Brain microvascular endothelial cell (primary cell): Measurements from ENCODE around the gene NDE1.

ENCODE experiments used
- DNase-seq: peaks from one replicate; pipeline ENCODE4 v3.0.0-alpha.2; 2020
- H3K27ac ChIP-seq: fragments of 250-450 bp; sonication (Bioruptor Pico); 2 replicates; pipeline ENCODE4 v1.5.1; 2020; ENCODE audit warnings: mild to moderate bottlenecking, moderate library complexity
- H3K27me3 ChIP-seq: fragments of 250-450 bp; sonication (Bioruptor Pico); replicated peaks from 2 replicates; pipeline ENCODE4 v1.5.1; 2020; ENCODE audit warnings: mild to moderate bottlenecking
- H3K36me3 ChIP-seq: fragments of 250-450 bp; sonication (Bioruptor Pico); replicated peaks from 2 replicates; pipeline ENCODE4 v1.5.1; 2020; ENCODE audit warnings: mild to moderate bottlenecking
- H3K4me3 ChIP-seq: 2 replicates; pipeline ENCODE4 v1.5.1; 2011; ENCODE audit warnings: low read depth, mild to moderate bottlenecking, control low read depth, low read length, moderate library complexity
- CTCF ChIP-seq: IDR thresholded peaks from 2 replicates; pipeline ENCODE4 v1.5.1; 2011; ENCODE audit warnings: low read depth, mild to moderate bottlenecking, moderate library complexity, low read length, control low read depth, inconsistent platforms; ENCODE audit errors: missing control alignments
- in situ Hi-C: cut with HindIII; loops from 2 replicates; pipeline ENCODE4 v1.10.0; 2017; ENCODE audit warnings: low sequenced_read_pairs, low pct_ligation_motif_present

Gene NDE1

GRCh38 chr16:15694499-15694898, 44.5 kb downstream of the NDE1 start:
- TF ChIP-seq CTCF: no peak
- in situ Hi-C loops: no loop called here
- peaks cover 66% of the 10 kb centered on the region for H3K36me3 ChIP-seq

GRCh38 chr16:15699819-15700218, 49.8 kb downstream of the NDE1 start:
- in situ Hi-C loops: no loop called here
- H3K27me3 ChIP-seq: no peaks in the 10 kb centered on the region
- no peak overlapping the region for H3K4me3 ChIP-seq
- no peak for TF ChIP-seq CTCF
- no peak overlapping the region for H3K27ac ChIP-seq
- DNase-seq: no peak
- H3K36me3 ChIP-seq: peaks cover 52% of the 10 kb centered on the region

More at GRCh38 chr16:15694499-15694898, 44.5 kb downstream of the NDE1 start:
- H3K27me3 ChIP-seq: no peaks in the 10 kb centered on the region
- no peak overlapping the region for H3K4me3 ChIP-seq
- no peak overlapping the region for H3K27ac ChIP-seq
- DNase-seq: no peak

GRCh38 chr16:15701367-15701766, 51.3 kb downstream of the NDE1 start:
- in situ Hi-C loops: no loop called here
- TF ChIP-seq CTCF: no peak
- Histone ChIP-seq H3K27me3 (no peaks in the 10 kb centered on the region), H3K4me3 (no peak overlapping the region), H3K27ac (no peak overlapping the region), H3K36me3 (peaks cover 46% of the 10 kb centered on the region)
- no peak for DNase-seq

- no peak for TF ChIP-seq CTCF
- in situ Hi-C loops: no loop called here
- peak; percentile 51 for DNase-seq
- H3K27ac ChIP-seq: peak overlapping the region; percentile 22
- peaks cover 37% of the 10 kb centered on the region for H3K36me3 ChIP-seq
- no peaks in the 10 kb centered on the region for H3K27me3 ChIP-seq
- H3K4me3 ChIP-seq: no peak overlapping the region
Measured at GRCh38 chr16:15701975-15702970, 52.2 kb downstream of the NDE1 start.

GRCh38 chr16:15703029-15703736, 53.1 kb downstream of the NDE1 start:
- Histone ChIP-seq H3K27me3 (no peaks in the 10 kb centered on the region), H3K27ac (peak overlapping the region; percentile 22), H3K36me3 (peaks cover 28% of the 10 kb centered on the region), H3K4me3 (no peak overlapping the region)
- no peak for DNase-seq
- TF ChIP-seq CTCF: no peak
- in situ Hi-C loops: no loop called here
